ENCODE data around the gene FCGR3A. TPM values are rescaled to one million over a fixed set of nuclear protein-coding genes. Genes with fewer than 3 reads are reported as not detected.

Gene FCGR3A
- total RNA-seq, 1 experiment from 2014 or later = not detected

DNA sequence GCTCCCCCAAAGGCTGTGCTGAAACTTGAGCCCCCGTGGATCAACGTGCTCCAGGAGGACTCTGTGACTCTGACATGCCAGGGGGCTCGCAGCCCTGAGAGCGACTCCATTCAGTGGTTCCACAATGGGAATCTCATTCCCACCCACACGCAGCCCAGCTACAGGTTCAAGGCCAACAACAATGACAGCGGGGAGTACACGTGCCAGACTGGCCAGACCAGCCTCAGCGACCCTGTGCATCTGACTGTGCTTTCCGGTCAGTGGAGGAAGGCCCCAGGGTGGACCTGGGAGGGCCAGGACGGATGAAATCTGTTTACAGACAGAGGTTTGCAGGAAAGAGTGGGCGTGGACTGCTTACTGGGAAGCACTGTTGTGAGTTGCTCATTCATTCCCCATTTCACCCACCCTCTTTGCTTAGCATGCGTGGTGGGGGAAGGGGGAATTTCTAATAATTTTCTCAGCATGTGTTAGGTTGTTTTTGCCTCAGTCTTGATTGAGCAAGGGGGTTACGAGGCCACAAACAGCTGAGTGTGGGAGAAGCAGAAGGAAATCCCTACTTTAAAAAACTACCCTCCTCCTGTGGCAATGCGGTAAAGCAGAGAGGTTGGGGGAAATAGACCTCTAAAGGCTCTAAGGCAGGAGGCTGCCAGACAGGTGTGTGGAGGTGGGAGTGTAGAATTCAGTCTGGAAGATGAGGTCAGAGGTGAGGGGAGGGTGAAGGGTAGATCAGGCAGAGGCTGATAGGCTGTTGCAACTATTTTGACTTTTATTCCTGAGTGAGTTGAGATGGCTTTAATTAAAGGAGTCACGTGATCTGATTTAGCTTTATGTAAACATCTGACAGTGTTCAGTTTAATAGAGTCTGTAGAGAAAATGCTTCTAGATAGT lies 43.0 kb downstream of the FCGR3A start:
- intact Hi-C loops (cut with micrococcal nuclease) = no loop called here
- H3K9ac ChIP-seq (ENCODE audit: low read length) = no peak overlapping the region
- no peak for TF ChIP-seq EZH2phosphoT487 (IDR thresholded peaks at IDR 0.05; ENCODE audit: borderline replicate concordance, low read length)
- TF ChIP-seq EZH2 (IDR thresholded peaks at IDR 0.05; ENCODE audit: low read length, unreplicated experiment) = no peak
- TF ChIP-seq, protein P1, sequence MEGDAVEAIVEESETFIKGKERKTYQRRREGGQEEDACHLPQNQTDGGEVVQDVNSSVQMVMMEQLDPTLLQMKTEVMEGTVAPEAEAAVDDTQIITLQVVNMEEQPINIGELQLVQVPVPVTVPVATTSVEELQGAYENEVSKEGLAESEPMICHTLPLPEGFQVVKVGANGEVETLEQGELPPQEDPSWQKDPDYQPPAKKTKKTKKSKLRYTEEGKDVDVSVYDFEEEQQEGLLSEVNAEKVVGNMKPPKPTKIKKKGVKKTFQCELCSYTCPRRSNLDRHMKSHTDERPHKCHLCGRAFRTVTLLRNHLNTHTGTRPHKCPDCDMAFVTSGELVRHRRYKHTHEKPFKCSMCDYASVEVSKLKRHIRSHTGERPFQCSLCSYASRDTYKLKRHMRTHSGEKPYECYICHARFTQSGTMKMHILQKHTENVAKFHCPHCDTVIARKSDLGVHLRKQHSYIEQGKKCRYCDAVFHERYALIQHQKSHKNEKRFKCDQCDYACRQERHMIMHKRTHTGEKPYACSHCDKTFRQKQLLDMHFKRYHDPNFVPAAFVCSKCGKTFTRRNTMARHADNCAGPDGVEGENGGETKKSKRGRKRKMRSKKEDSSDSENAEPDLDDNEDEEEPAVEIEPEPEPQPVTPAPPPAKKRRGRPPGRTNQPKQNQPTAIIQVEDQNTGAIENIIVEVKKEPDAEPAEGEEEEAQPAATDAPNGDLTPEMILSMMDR (conservative IDR thresholded peaks at IDR 0.05; ENCODE audit: low read depth, low read length) = no peak
- H3K4me2 ChIP-seq (ENCODE audit: low read length) = no peak overlapping the region
- BruUV-seq (replicated peaks) = no TSS peak
- 0 out of 2 replicates have a peak overlapping the region, but pooled peaks have one; percentile 33 for H2AFZ ChIP-seq (ENCODE audit: low read length)
- H3F3A ChIP-seq (ENCODE audit: low read length, unreplicated experiment) = no peaks in the 10 kb centered on the region
- no peak overlapping the region for H3K27ac ChIP-seq (ENCODE audit: low read length)
- no peaks in the 10 kb centered on the region for H3K36me3 ChIP-seq (ENCODE audit: low read depth, low read length)
- no peak overlapping the region for H3K4me3 ChIP-seq (ENCODE audit: low read length)
- ChIA-PET CTCF (no interaction called here), POLR2A (ENCODE audit: unreplicated experiment) (no interaction called here)
- no peaks in the 10 kb centered on the region for H3K27me3 ChIP-seq (ENCODE audit: low read length)
- no peaks in the 10 kb centered on the region for H3K79me2 ChIP-seq (ENCODE audit: low read length)
- H4K20me1 ChIP-seq (ENCODE audit: low read length) = no peaks in the 10 kb centered on the region
- DNase-seq = no peak
- 0 out of 2 replicates have a peak, but pooled peaks cover 4% of the 10 kb centered on the region for H3K4me1 ChIP-seq (ENCODE audit: insufficient read depth, low read length)
- no peaks in the 10 kb centered on the region for H3K9me2 ChIP-seq (replicated peaks; ENCODE audit: low read length)
- no peaks in the 10 kb centered on the region for H3K9me3 ChIP-seq (ENCODE audit: low read length)
- ATAC-seq = peak; percentile 67

DNA sequence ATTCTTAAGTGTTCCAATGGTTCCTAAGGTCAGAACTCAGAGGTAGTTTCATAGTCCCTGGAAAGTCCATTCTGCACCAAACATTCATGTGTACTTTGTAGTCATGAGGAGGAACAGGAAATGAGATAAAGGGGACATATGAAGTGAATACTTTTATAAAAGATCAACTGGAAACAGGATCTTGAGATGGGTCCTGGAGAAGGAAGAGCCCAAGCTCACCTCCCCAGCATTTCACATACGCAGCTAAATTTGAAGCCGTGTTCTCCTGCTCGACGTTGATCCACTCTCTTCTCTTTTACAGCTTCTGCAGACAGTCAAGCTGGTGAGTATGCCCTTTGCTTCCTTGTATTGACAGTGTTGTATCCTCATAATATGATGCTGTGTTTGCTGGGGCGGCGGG lies 43.9 kb downstream of the FCGR3A start:
- intact Hi-C loops (cut with micrococcal nuclease) = no loop called here
- Histone ChIP-seq H3K9me3 (ENCODE audit: low read length) (no peaks in the 10 kb centered on the region), H3K4me3 (ENCODE audit: low read length) (no peak overlapping the region), H2AFZ (ENCODE audit: low read length) (no peak overlapping the region), H3K27ac (ENCODE audit: low read length) (no peak overlapping the region), H3K4me2 (ENCODE audit: low read length) (no peak overlapping the region), H3K9ac (ENCODE audit: low read length) (no peak overlapping the region), H3F3A (ENCODE audit: low read length, unreplicated experiment) (no peaks in the 10 kb centered on the region), H3K9me2 (replicated peaks; ENCODE audit: low read length) (no peaks in the 10 kb centered on the region), H3K4me1 (ENCODE audit: insufficient read depth, low read length) (0 out of 2 replicates have a peak, but pooled peaks cover 4% of the 10 kb centered on the region), H3K27me3 (ENCODE audit: low read length) (no peaks in the 10 kb centered on the region), H4K20me1 (ENCODE audit: low read length) (no peaks in the 10 kb centered on the region), H3K79me2 (ENCODE audit: low read length) (no peaks in the 10 kb centered on the region), H3K36me3 (ENCODE audit: low read depth, low read length) (no peaks in the 10 kb centered on the region)
- CTCF ChIA-PET = no interaction called here
- DNase-seq = no peak
- BruUV-seq (replicated peaks) = no TSS peak
- no peak for ATAC-seq
- TF ChIP-seq EZH2 (IDR thresholded peaks at IDR 0.05; ENCODE audit: low read length, unreplicated experiment) = no peak
- POLR2A ChIA-PET (ENCODE audit: unreplicated experiment) = no interaction called here

DNA sequence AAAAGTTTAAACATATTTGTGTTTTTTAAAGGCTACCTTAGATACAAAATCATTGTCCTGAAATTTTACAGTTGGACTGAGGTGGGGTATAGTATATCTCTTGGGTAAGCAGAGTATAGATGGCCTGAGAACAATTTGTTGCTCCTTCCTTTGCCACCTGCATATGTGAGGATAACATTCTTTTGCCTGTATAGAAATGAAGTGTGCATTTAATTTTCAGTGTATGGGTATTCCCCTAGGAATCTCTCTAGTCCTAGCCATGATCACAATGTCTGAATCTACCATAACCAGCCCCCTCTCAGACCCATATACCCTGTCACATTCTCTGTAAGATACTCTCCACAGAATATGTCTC lies 46.2 kb downstream of the FCGR3A start:
- no peaks in the 10 kb centered on the region for H3K36me3 ChIP-seq (ENCODE audit: low read depth, low read length)
- H3K27ac ChIP-seq (ENCODE audit: low read length) = no peak overlapping the region
- H3K9me3 ChIP-seq (ENCODE audit: low read length) = no peaks in the 10 kb centered on the region
- DNase-seq (no peak), ATAC-seq (no peak)
- H2AFZ ChIP-seq (ENCODE audit: low read length) = no peak overlapping the region
- ChIA-PET POLR2A (ENCODE audit: unreplicated experiment) (no interaction called here), CTCF (no interaction called here)
- H3K79me2 ChIP-seq (ENCODE audit: low read length) = no peaks in the 10 kb centered on the region
- H3K4me2 ChIP-seq (ENCODE audit: low read length) = no peak overlapping the region
- no peak for TF ChIP-seq EZH2phosphoT487 (IDR thresholded peaks at IDR 0.05; ENCODE audit: borderline replicate concordance, low read length)
- TF ChIP-seq, protein P1 (conservative IDR thresholded peaks at IDR 0.05; ENCODE audit: low read depth, low read length) = no peak
- BruUV-seq (replicated peaks) = no TSS peak
- no peaks in the 10 kb centered on the region for H3K9me2 ChIP-seq (replicated peaks; ENCODE audit: low read length)
- H3F3A ChIP-seq (ENCODE audit: low read length, unreplicated experiment) = no peaks in the 10 kb centered on the region
- intact Hi-C loops (cut with micrococcal nuclease) = no loop called here
- no peaks in the 10 kb centered on the region for H4K20me1 ChIP-seq (ENCODE audit: low read length)
- no peak overlapping the region for H3K4me3 ChIP-seq (ENCODE audit: low read length)
- peaks cover 7% of the 10 kb centered on the region; the same call in 1 of the 2 replicates for H3K27me3 ChIP-seq (ENCODE audit: low read length)
- 0 out of 2 replicates have a peak, but pooled peaks cover 4% of the 10 kb centered on the region for H3K4me1 ChIP-seq (ENCODE audit: insufficient read depth, low read length)
- no peak overlapping the region for H3K9ac ChIP-seq (ENCODE audit: low read length)
